Lung (tissue), 12 donors: ENCODE data around the gene CFAP97. TPM values are rescaled to one million over a fixed set of nuclear protein-coding genes. Genes with fewer than 3 reads are reported as not detected.
A peak's percentile ranks its signal among the peaks of the same experiment; 100 is the strongest.

Experiments used
- ATAC-seq: fragments of 200-7000 bp; cut with Tn5 transposase; one replicate; pipeline ENCODE4 v1.9.1; 2020; ENCODE audit warnings: moderate number of reproducible peaks; ENCODE audit not compliant: insufficient read depth, low FRiP score
- DNase-seq, 3 donors: peaks; one replicate each; pipeline ENCODE4 v3.0.0-alpha.2; 2013 to 2017
- H3K27ac ChIP-seq, 2 donors: one replicate each; pipeline ENCODE4 v1.5.1; 2013; ENCODE audit warnings: mild to moderate bottlenecking in 2 of 2, moderate library complexity in 2 of 2, control low read depth in 1 of 2, inconsistent platforms in 1 of 2, low read depth in 1 of 2, low read length in 1 of 2
- H3K27me3 ChIP-seq, 3 donors: one replicate each; pipeline ENCODE4 v1.5.1; 2013; ENCODE audit warnings: low read length in 2 of 3; ENCODE audit not compliant: control insufficient read depth in 3 of 3, insufficient read depth in 3 of 3
- H3K36me3 ChIP-seq, 4 donors: one replicate each; pipeline ENCODE4 v1.5.1; 2013; ENCODE audit warnings: low read length in 4 of 4, mild to moderate bottlenecking in 1 of 4, moderate library complexity in 1 of 4; ENCODE audit not compliant: control insufficient read depth in 4 of 4, insufficient read depth in 4 of 4
- H3K4me1 ChIP-seq, 5 donors: one replicate each; pipeline ENCODE4 v1.5.1; 2013; ENCODE audit warnings: low read length in 5 of 5, mild to moderate bottlenecking in 2 of 5, moderate library complexity in 1 of 5; ENCODE audit not compliant: control insufficient read depth in 5 of 5, insufficient read depth in 5 of 5
- H3K4me3 ChIP-seq: one replicate; pipeline ENCODE4 v1.5.1; 2013; ENCODE audit warnings: mild to moderate bottlenecking, control low read depth, moderate library complexity
- H3K9ac ChIP-seq, 2 donors: one replicate each; pipeline ENCODE4 v1.5.1; 2013; ENCODE audit warnings: low read length in 2 of 2, control low read depth in 1 of 2; ENCODE audit not compliant: insufficient read depth in 1 of 2
- H3K9me3 ChIP-seq, 4 donors: one replicate each; pipeline ENCODE4 v1.5.1; 2013; ENCODE audit warnings: low read length in 3 of 4, mild to moderate bottlenecking in 1 of 4, moderate library complexity in 1 of 4; ENCODE audit not compliant: control insufficient read depth in 4 of 4, insufficient read depth in 3 of 4
- WGBS, 2 donors: extraction: QIAGEN DNeasy Blood & Tissue Kit; methylation state at CpG; one replicate each; pipeline ENCODE4 v1.1.7; 2013; 5-methylcytosine and 5-hydroxymethylcytosine counted together
- polyA plus RNA-seq, 2 donors: library from polyadenylated mRNA; stranded (reverse); fragments of 200-250 nt; gene quantifications; one replicate each; pipeline ENCODE4 v1.2.1, GENCODE V29; 2013
- total RNA-seq, 2 donors: library from RNA; depleted of rRNA in 1 of 2; stranded (reverse); fragments of >200 nt in 1 of 2; gene quantifications; one replicate each; pipeline ENCODE4 v1.2.1, GENCODE V29; 2014 to 2021
- TF ChIP-seq, protein P1 (sequence below): IDR thresholded peaks from 2 replicates; pipeline ENCODE4 v1.5.1; 2012; ENCODE audit warnings: mild to moderate bottlenecking; ENCODE audit errors: control extremely low read depth, extremely low read depth
- donor health status: control.
- donor health status: control.
- donor health status: Bipolar disorder and iron deficiency.
- donor health status: healthy.
- donor health status: DM: yes; HTN: yes; CAD: no.

The CFAP97 gene
- total and polyA plus RNA-seq, 4 donors = 5.4 to 39.2 (median 22.0) TPM

GRCh38 chr4:185167234-185167633 is 36.6 kb downstream of the CFAP97 start:
- H3K4me3 ChIP-seq = no peak overlapping the region
- H3K9ac ChIP-seq = no peak overlapping the region
- H3K36me3 ChIP-seq = peaks cover 5 to 8% (median 8%) of the 10 kb centered on the region in 4 donors
- DNase-seq (no peak), ATAC-seq (no peak)
- no peaks in the 10 kb centered on the region for H3K9me3 ChIP-seq
- 82 to 96% methylated on average over 9 of the region's 9 CpGs for WGBS, 2 donors
- H3K27ac ChIP-seq = no peak overlapping the region
- no peaks in the 10 kb centered on the region for H3K4me1 ChIP-seq
- no peaks in the 10 kb centered on the region for H3K27me3 ChIP-seq
- TF ChIP-seq, protein P1, sequence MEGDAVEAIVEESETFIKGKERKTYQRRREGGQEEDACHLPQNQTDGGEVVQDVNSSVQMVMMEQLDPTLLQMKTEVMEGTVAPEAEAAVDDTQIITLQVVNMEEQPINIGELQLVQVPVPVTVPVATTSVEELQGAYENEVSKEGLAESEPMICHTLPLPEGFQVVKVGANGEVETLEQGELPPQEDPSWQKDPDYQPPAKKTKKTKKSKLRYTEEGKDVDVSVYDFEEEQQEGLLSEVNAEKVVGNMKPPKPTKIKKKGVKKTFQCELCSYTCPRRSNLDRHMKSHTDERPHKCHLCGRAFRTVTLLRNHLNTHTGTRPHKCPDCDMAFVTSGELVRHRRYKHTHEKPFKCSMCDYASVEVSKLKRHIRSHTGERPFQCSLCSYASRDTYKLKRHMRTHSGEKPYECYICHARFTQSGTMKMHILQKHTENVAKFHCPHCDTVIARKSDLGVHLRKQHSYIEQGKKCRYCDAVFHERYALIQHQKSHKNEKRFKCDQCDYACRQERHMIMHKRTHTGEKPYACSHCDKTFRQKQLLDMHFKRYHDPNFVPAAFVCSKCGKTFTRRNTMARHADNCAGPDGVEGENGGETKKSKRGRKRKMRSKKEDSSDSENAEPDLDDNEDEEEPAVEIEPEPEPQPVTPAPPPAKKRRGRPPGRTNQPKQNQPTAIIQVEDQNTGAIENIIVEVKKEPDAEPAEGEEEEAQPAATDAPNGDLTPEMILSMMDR = no peak

DNA sequence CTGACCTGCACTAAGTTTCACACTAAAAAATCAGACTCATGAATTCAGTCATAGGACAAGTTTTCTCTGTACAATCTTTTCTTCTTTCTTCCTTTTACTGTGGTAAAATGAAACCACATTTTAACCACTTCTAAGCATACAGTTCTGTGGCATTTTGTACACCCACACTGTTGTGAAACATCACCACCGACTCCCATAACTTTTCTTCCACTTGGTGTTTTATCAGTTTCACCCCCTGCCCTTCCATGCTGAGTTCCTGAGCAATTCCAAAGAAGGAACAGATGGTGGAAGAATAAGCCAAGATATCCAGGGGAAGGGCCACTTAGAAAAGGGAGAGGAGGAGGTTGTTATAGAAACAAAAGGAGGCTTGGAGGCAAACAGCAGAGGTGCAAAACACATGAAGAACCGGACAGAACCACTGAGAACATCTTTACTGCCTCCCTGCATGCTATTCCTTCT is 38.2 kb downstream of the CFAP97 start:
- no peak overlapping the region for H3K9ac ChIP-seq
- H3K4me1 ChIP-seq = no peaks in the 10 kb centered on the region
- H3K9me3 ChIP-seq = no peaks in the 10 kb centered on the region
- ATAC-seq (no peak), DNase-seq (peak in 2 of 3 donors; percentile 32 to 41)
- H3K36me3 ChIP-seq = peaks cover 7 to 18% (median 10%) of the 10 kb centered on the region in 4 donors
- 46 to 47% methylated on average over 2 of the region's 2 CpGs for WGBS, 2 donors
- no peak overlapping the region for H3K27ac ChIP-seq
- no peaks in the 10 kb centered on the region for H3K27me3 ChIP-seq
- H3K4me3 ChIP-seq = no peak overlapping the region
- TF ChIP-seq, protein P1 = no peak

DNA sequence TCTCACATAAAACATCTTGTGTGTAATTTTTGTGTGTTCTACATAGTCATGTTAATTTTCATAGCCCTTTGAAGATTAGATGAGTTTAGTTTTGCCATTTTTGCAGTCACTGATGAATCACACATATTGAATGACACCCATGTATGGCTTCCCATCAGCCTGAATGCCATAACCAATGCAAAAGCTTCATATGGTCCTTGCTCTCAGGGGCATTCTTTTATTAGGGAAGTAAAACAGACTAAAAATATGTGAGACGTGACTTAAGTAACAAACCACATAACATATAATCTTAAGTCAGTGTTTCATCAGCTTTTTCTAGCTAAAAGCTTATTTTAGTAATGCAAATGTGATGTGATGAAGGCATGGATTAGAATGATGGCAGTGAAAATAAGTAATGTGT is 52.5 kb downstream of the CFAP97 start:
- H3K27me3 ChIP-seq = no peaks in the 10 kb centered on the region
- WGBS, 2 donors = 70 to 83% methylated on average over 1 of the region's 1 CpG
- no peak overlapping the region for H3K27ac ChIP-seq
- TF ChIP-seq, protein P1 = no peak
- peaks cover under 1 to 12% (median 7%) of the 10 kb centered on the region in 4 donors for H3K36me3 ChIP-seq
- no peaks in the 10 kb centered on the region for H3K9me3 ChIP-seq
- no peak overlapping the region for H3K9ac ChIP-seq
- no peak overlapping the region for H3K4me3 ChIP-seq
- H3K4me1 ChIP-seq = no peaks in the 10 kb centered on the region
- DNase-seq = no peak
- ATAC-seq = no peak

GRCh38 chr4:185149392-185149791 is 54.4 kb downstream of the CFAP97 start:
- Histone ChIP-seq H3K4me3 (no peak overlapping the region), H3K4me1 (no peaks in the 10 kb centered on the region), H3K9ac (no peak overlapping the region), H3K27me3 (no peaks in the 10 kb centered on the region), H3K27ac (no peak overlapping the region), H3K9me3 (no peaks in the 10 kb centered on the region), H3K36me3 (peaks cover 0 to 12% (median 8%) of the 10 kb centered on the region in 4 donors)
- DNase-seq = no peak
- no peak for ATAC-seq
- TF ChIP-seq, protein P1 = no peak
- 93 to 94% methylated on average over 12 of the region's 12 CpGs for WGBS, 2 donors
